Measurements from ENCODE around the gene LGR5. TPM values are rescaled to one million over a fixed set of nuclear protein-coding genes. Genes with fewer than 3 reads are reported as not detected.
A peak's percentile ranks its signal among the peaks of the same experiment; 100 is the strongest.

LGR5 gene
- total RNA-seq, 1 experiment from 2014 or later: 0.17 TPM

DNA sequence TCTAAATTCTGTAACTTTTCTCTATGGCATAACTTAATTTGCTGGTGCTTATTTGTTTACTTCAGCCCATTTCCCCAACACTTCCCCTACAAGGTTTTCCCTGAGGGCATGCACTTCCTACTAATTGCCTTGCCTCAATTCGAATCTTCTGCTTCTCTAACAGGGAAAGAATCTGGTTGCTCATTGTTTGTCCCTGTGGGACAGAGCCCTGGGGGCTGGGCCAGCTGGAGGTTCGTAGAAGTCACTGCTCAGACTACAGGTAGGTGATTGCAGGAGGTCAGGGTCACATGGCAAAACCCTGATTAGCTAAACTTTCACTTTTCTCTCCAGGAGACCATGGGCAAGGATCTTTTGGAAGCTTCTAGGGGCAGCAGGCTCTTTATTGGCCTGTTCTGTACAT, 152.0 kb downstream of the LGR5 start:
- H3K9me3 Mint-ChIP-seq: peaks cover 11% of the 10 kb centered on the region
- DNase-seq (ENCODE audit: low spot score) (peak; percentile 24), ATAC-seq (peak; percentile 92)
- H3K4me3 Mint-ChIP-seq: no peak overlapping the region
- ChIA-PET POLR2A (no interaction called here), CTCF (interaction anchor here (1.1 kb wide), 1 partner anchor 45 kb away, joined by 3 read pairs; no protein-coding TSS in a partner anchor)
- no peak overlapping the region for H3K27ac Mint-ChIP-seq
- peaks cover 13% of the 10 kb centered on the region for H3K4me1 Mint-ChIP-seq
- no peak for TF ChIP-seq ETV6 (CRISPR knock-in tag; IDR thresholded peaks at IDR 0.05)
- TF ChIP-seq, protein P1, sequence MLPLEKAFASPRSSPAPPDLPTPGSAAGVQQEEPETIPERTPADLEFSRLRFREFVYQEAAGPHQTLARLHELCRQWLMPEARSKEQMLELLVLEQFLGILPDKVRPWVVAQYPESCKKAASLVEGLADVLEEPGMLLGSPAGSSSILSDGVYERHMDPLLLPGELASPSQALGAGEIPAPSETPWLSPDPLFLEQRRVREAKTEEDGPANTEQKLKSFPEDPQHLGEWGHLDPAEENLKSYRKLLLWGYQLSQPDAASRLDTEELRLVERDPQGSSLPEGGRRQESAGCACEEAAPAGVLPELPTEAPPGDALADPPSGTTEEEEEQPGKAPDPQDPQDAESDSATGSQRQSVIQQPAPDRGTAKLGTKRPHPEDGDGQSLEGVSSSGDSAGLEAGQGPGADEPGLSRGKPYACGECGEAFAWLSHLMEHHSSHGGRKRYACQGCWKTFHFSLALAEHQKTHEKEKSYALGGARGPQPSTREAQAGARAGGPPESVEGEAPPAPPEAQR (CRISPR knock-in tag; IDR thresholded peaks at IDR 0.05): no peak
- TF ChIP-seq, protein P2, sequence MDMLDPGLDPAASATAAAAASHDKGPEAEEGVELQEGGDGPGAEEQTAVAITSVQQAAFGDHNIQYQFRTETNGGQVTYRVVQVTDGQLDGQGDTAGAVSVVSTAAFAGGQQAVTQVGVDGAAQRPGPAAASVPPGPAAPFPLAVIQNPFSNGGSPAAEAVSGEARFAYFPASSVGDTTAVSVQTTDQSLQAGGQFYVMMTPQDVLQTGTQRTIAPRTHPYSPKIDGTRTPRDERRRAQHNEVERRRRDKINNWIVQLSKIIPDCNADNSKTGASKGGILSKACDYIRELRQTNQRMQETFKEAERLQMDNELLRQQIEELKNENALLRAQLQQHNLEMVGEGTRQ (CRISPR knock-in tag; IDR thresholded peaks at IDR 0.05): no peak
- TF ChIP-seq TEAD4 (CRISPR knock-in tag; IDR thresholded peaks at IDR 0.05): no peak
- no peak for TF ChIP-seq HMGA2 (CRISPR knock-in tag; IDR thresholded peaks at IDR 0.05)
- TF ChIP-seq OVOL2 (CRISPR knock-in tag; IDR thresholded peaks at IDR 0.05; ENCODE audit: borderline replicate concordance): no peak
- no peak for TF ChIP-seq NFE2L1 (CRISPR knock-in tag; IDR thresholded peaks at IDR 0.05)
- TF ChIP-seq, protein P3, sequence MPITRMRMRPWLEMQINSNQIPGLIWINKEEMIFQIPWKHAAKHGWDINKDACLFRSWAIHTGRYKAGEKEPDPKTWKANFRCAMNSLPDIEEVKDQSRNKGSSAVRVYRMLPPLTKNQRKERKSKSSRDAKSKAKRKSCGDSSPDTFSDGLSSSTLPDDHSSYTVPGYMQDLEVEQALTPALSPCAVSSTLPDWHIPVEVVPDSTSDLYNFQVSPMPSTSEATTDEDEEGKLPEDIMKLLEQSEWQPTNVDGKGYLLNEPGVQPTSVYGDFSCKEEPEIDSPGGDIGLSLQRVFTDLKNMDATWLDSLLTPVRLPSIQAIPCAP (CRISPR knock-in tag; IDR thresholded peaks at IDR 0.05): no peak
- TF ChIP-seq, protein P4, sequence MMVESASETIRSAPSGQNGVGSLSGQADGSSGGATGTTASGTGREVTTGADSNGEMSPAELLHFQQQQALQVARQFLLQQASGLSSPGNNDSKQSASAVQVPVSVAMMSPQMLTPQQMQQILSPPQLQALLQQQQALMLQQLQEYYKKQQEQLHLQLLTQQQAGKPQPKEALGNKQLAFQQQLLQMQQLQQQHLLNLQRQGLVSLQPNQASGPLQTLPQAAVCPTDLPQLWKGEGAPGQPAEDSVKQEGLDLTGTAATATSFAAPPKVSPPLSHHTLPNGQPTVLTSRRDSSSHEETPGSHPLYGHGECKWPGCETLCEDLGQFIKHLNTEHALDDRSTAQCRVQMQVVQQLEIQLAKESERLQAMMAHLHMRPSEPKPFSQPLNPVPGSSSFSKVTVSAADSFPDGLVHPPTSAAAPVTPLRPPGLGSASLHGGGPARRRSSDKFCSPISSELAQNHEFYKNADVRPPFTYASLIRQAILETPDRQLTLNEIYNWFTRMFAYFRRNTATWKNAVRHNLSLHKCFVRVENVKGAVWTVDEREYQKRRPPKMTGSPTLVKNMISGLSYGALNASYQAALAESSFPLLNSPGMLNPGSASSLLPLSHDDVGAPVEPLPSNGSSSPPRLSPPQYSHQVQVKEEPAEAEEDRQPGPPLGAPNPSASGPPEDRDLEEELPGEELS (CRISPR knock-in tag; IDR thresholded peaks at IDR 0.05): no peak
- TF ChIP-seq, protein P5, sequence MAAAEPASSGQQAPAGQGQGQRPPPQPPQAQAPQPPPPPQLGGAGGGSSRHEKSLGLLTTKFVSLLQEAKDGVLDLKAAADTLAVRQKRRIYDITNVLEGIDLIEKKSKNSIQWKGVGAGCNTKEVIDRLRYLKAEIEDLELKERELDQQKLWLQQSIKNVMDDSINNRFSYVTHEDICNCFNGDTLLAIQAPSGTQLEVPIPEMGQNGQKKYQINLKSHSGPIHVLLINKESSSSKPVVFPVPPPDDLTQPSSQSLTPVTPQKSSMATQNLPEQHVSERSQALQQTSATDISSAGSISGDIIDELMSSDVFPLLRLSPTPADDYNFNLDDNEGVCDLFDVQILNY (CRISPR knock-in tag; IDR thresholded peaks at IDR 0.05): no peak
- no peak for TF ChIP-seq NR2C2 (CRISPR knock-in tag; IDR thresholded peaks at IDR 0.05)
- TF ChIP-seq NFATC4 (CRISPR knock-in tag; IDR thresholded peaks at IDR 0.05): no peak
- TF ChIP-seq SMAD3 (CRISPR knock-in tag; IDR thresholded peaks at IDR 0.05; ENCODE audit: borderline replicate concordance): no peak
- TF ChIP-seq JAZF1 (CRISPR knock-in tag; IDR thresholded peaks at IDR 0.05): no peak
- no peak for TF ChIP-seq ELF4 (CRISPR knock-in tag; IDR thresholded peaks at IDR 0.05; ENCODE audit: low read depth)
- no peak for TF ChIP-seq ZNF671 (CRISPR knock-in tag; IDR thresholded peaks at IDR 0.05)
- TF ChIP-seq, protein P6, sequence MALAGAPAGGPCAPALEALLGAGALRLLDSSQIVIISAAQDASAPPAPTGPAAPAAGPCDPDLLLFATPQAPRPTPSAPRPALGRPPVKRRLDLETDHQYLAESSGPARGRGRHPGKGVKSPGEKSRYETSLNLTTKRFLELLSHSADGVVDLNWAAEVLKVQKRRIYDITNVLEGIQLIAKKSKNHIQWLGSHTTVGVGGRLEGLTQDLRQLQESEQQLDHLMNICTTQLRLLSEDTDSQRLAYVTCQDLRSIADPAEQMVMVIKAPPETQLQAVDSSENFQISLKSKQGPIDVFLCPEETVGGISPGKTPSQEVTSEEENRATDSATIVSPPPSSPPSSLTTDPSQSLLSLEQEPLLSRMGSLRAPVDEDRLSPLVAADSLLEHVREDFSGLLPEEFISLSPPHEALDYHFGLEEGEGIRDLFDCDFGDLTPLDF (CRISPR knock-in tag; IDR thresholded peaks at IDR 0.05): no peak
- H3K36me3 Mint-ChIP-seq: no peaks in the 10 kb centered on the region
- H3K27me3 Mint-ChIP-seq (ENCODE audit: low read depth): no peaks in the 10 kb centered on the region

DNA sequence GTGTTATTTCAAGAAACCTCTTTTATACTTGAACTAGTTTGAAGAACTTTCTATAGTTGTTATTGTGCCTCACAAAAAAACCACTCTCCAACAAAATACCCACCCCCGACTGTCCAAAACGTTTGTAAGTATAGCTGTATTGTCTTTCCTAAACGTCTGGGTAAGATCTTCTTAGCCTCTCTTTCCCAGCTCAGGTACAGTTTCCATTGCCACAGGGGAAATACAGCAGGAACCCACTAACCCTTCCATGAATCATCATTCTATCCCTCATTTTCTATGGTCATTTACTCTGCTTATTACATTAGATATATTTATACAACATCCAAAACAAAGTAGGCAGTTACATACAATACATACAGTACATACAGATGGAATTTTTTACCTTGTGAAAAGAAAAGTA, 153.2 kb downstream of the LGR5 start:
- ATAC-seq (no peak), DNase-seq (ENCODE audit: low spot score) (no peak)
- ChIA-PET CTCF (no interaction called here), POLR2A (no interaction called here)
- no peaks in the 10 kb centered on the region for H3K27me3 Mint-ChIP-seq (ENCODE audit: low read depth)
- H3K27ac Mint-ChIP-seq: no peak overlapping the region
- H3K4me1 Mint-ChIP-seq: peaks cover 9% of the 10 kb centered on the region
- peaks cover 4% of the 10 kb centered on the region for H3K9me3 Mint-ChIP-seq
- TF ChIP-seq, protein P7, sequence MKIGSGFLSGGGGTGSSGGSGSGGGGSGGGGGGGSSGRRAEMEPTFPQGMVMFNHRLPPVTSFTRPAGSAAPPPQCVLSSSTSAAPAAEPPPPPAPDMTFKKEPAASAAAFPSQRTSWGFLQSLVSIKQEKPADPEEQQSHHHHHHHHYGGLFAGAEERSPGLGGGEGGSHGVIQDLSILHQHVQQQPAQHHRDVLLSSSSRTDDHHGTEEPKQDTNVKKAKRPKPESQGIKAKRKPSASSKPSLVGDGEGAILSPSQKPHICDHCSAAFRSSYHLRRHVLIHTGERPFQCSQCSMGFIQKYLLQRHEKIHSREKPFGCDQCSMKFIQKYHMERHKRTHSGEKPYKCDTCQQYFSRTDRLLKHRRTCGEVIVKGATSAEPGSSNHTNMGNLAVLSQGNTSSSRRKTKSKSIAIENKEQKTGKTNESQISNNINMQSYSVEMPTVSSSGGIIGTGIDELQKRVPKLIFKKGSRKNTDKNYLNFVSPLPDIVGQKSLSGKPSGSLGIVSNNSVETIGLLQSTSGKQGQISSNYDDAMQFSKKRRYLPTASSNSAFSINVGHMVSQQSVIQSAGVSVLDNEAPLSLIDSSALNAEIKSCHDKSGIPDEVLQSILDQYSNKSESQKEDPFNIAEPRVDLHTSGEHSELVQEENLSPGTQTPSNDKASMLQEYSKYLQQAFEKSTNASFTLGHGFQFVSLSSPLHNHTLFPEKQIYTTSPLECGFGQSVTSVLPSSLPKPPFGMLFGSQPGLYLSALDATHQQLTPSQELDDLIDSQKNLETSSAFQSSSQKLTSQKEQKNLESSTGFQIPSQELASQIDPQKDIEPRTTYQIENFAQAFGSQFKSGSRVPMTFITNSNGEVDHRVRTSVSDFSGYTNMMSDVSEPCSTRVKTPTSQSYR (CRISPR knock-in tag; IDR thresholded peaks at IDR 0.05): no peak
- TF ChIP-seq RELA (CRISPR knock-in tag; IDR thresholded peaks at IDR 0.05; ENCODE audit: borderline replicate concordance): no peak
- TF ChIP-seq ZBTB21 (CRISPR knock-in tag; IDR thresholded peaks at IDR 0.05; ENCODE audit: borderline replicate concordance): no peak
- H3K36me3 Mint-ChIP-seq: no peaks in the 10 kb centered on the region
- H3K4me3 Mint-ChIP-seq: no peak overlapping the region

Data from WTC11 (cell line).